PC-3 (cell line): ENCODE measurements around the gene CAT.

Source experiments
- EZH2 ChIP-seq: fragments of 300-600 bp; sonication (generic); IDR thresholded peaks from one replicate; pipeline ENCODE4 v1.6.1; 2017; ENCODE audit warnings: antibody characterized with exemption, mild to moderate bottlenecking, low read length; ENCODE audit not compliant: unreplicated experiment
- EZH2phosphoT487 ChIP-seq: fragments of 300-600 bp; sonication (generic); IDR thresholded peaks from 2 replicates; pipeline ENCODE4 v1.6.1; 2018; ENCODE audit warnings: mild to moderate bottlenecking, antibody characterized with exemption, low read length, borderline replicate concordance
- TF ChIP-seq, protein P1 (sequence below): fragments of 300-600 bp; sonication (generic); conservative IDR thresholded peaks from 2 replicates; pipeline ENCODE4 v1.5.1; 2017; ENCODE audit warnings: antibody characterized with exemption, low read depth, mild to moderate bottlenecking, low read length

- TF ChIP-seq, protein P1, sequence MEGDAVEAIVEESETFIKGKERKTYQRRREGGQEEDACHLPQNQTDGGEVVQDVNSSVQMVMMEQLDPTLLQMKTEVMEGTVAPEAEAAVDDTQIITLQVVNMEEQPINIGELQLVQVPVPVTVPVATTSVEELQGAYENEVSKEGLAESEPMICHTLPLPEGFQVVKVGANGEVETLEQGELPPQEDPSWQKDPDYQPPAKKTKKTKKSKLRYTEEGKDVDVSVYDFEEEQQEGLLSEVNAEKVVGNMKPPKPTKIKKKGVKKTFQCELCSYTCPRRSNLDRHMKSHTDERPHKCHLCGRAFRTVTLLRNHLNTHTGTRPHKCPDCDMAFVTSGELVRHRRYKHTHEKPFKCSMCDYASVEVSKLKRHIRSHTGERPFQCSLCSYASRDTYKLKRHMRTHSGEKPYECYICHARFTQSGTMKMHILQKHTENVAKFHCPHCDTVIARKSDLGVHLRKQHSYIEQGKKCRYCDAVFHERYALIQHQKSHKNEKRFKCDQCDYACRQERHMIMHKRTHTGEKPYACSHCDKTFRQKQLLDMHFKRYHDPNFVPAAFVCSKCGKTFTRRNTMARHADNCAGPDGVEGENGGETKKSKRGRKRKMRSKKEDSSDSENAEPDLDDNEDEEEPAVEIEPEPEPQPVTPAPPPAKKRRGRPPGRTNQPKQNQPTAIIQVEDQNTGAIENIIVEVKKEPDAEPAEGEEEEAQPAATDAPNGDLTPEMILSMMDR: no peak
- TF ChIP-seq EZH2: no peak
- no peak for TF ChIP-seq EZH2phosphoT487
These were observed 64.2 kb downstream of the CAT start for GRCh38 chr11:34502949-34503348.
